Psoas muscle (tissue), 8 donors: Measurements from ENCODE around the gene CXCL13. TPM values are rescaled to one million over a fixed set of nuclear protein-coding genes. Genes with fewer than 3 reads are reported as not detected.
"Not testable (repeated sequence)": the region's sequence is repeated elsewhere in the genome, so short reads cannot be mapped to it uniquely, and the experiment has no call there.

Source experiments
- ATAC-seq, 4 donors: fragments of 200-7000 bp; cut with Tn5 transposase; one replicate each; pipeline ENCODE4 v1.9.1; 2020; ENCODE audit warnings: moderate library complexity in 3 of 4, mild to moderate bottlenecking in 2 of 4
- DNase-seq, 2 donors: peaks; one replicate each; pipeline ENCODE4 v3.0.0-alpha.2; 2020
- H3K27ac ChIP-seq: fragments of 200-600 bp; one replicate; pipeline ENCODE4 v1.8.0; 2022
- H3K27me3 ChIP-seq, 3 donors: fragments of 200-600 bp in 1 of 3; one replicate each; pipeline versions ENCODE4 v1.6.1 to v1.8.0; 2013 to 2022; ENCODE audit warnings: low read length in 2 of 3, mild to moderate bottlenecking in 2 of 3, moderate library complexity in 1 of 3; ENCODE audit not compliant: insufficient read depth in 3 of 3
- H3K36me3 ChIP-seq, 2 donors: fragments of 200-600 bp in 1 of 2; one replicate each; pipeline versions ENCODE4 v1.6.1 to v1.8.0; 2013 to 2022; ENCODE audit warnings: low read depth in 1 of 2, mild to moderate bottlenecking in 1 of 2, moderate library complexity in 1 of 2; ENCODE audit not compliant: insufficient read depth in 1 of 2
- H3K4me1 ChIP-seq: fragments of 200-600 bp; one replicate; pipeline ENCODE4 v1.8.0; 2022
- H3K4me3 ChIP-seq: fragments of 200-600 bp; one replicate; pipeline ENCODE4 v1.8.0; 2022; ENCODE audit warnings: mild to moderate bottlenecking
- H3K9me3 ChIP-seq: fragments of 200-600 bp; one replicate; pipeline ENCODE4 v1.8.0; 2022
- CTCF ChIP-seq: fragments of 200-600 bp; IDR thresholded peaks from one replicate; pipeline ENCODE4 v1.8.0; 2022; ENCODE audit warnings: antibody characterized with exemption
- WGBS, 3 donors: extraction: QIAGEN DNeasy Blood & Tissue Kit; methylation state at CpG; one replicate each; pipeline versions ENCODE4 v1.1.6 to v1.1.7; 2013; 5-methylcytosine and 5-hydroxymethylcytosine counted together
- intact Hi-C, 2 donors: fragments of 100-400 bp; cut with DNase I; formaldehyde crosslinking; loops; one replicate each; pipeline versions ENCODE4 v1.11.0 to v1.14.2; 2022
- polyA plus RNA-seq, 3 donors: library from polyadenylated mRNA; stranded (reverse); fragments of 200-250 nt; gene quantifications; one replicate each; pipeline ENCODE4 v1.2.3, GENCODE V29; 2013
- total RNA-seq, 4 donors: library from RNA; stranded (reverse); fragmentation: NEBNext Ultra II Directional in 2 of 4; extraction: Animal tissue kit (Norgen Biotek cat#: 25700) in 2 of 4; gene quantifications; one replicate each; pipeline versions ENCODE4 v1.2.1 to v1.2.4, GENCODE V29; 2021 to 2023
- donor health status: healthy with polysubstance abuse.
- donor health status: DM: no; HTN: no; CAD: no; lungs with moderate emphysema.
- donor health status: Bipolar disorder and iron deficiency.
- donor health status: healthy.
- donor health status: DM: yes; HTN: yes; CAD: no.
- donor health status: DM: no; HTN: no; CAD: no.
- donor health status: DM: no; HTN: no; CAD: no.
- donor health status: DM: yes; HTN: yes; CAD: no.

Gene CXCL13
- total and polyA plus RNA-seq, 7 donors: 0.09 to 0.53 (median 0.15) TPM; not detected in 3

- intact Hi-C loops: no loop called here
- H3K27me3 ChIP-seq: no peaks in the 10 kb centered on the region
- ATAC-seq (no peak), DNase-seq (no peak)
- no peaks in the 10 kb centered on the region for H3K36me3 ChIP-seq
- no peaks in the 10 kb centered on the region for H3K4me1 ChIP-seq
- no peaks in the 10 kb centered on the region for H3K9me3 ChIP-seq
- no peak overlapping the region for H3K27ac ChIP-seq
- no peak overlapping the region for H3K4me3 ChIP-seq
- no peak for TF ChIP-seq CTCF
Measured at GRCh38 chr4:77567549-77567948, 38.1 kb upstream of the CXCL13 start.

GRCh38 chr4:77570508-77571214 lies 35.0 kb upstream of the CXCL13 start:
- 92 to 94% (median 93%) methylated on average over 29 to 32 of the region's 32 CpGs for WGBS, 3 donors
- H3K36me3 ChIP-seq: not testable (repeated sequence)

GRCh38 chr4:77576351-77576750 lies 29.3 kb upstream of the CXCL13 start:
- H3K27me3 ChIP-seq: no peaks in the 10 kb centered on the region
- H3K4me3 ChIP-seq: no peak overlapping the region
- no peak overlapping the region for H3K27ac ChIP-seq
- H3K36me3 ChIP-seq: no peaks in the 10 kb centered on the region
- DNase-seq (no peak), ATAC-seq (no peak)
- H3K4me1 ChIP-seq: no peaks in the 10 kb centered on the region
- no peaks in the 10 kb centered on the region for H3K9me3 ChIP-seq
- intact Hi-C loops: no loop called here
- no peak for TF ChIP-seq CTCF

More at GRCh38 chr4:77570508-77571214, 35.0 kb upstream of the CXCL13 start:
- H3K27me3 ChIP-seq, intact Hi-C loops, H3K4me3 ChIP-seq, H3K27ac ChIP-seq, H3K4me1 ChIP-seq, ATAC-seq, DNase-seq, H3K9me3 ChIP-seq: not testable (repeated sequence)

DNA sequence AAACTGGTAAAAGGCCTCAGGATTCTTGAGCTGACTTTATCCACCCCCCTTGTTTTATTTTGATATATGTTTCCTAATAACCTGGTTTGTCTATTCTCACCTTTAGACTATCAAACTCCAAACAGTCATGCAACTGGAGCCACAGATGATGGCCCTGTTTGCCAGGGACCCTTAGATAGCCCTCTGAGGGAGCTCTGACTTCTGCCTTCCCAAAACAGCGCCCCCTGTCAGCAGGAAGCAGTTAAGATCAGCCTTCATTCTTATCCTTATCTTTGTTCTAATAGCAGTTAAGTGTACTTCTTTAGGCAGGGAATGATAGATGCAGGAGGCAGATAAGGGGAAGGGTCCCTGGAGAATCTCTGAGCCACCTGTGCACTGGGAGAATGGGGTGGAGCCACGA lies 27.5 kb upstream of the CXCL13 start:
- H3K27ac ChIP-seq: no peak overlapping the region
- 34 to 35% (median 35%) methylated on average over 2 of the region's 2 CpGs for WGBS, 3 donors
- H3K4me1 ChIP-seq: no peaks in the 10 kb centered on the region
- H3K27me3 ChIP-seq: no peaks in the 10 kb centered on the region
- no peaks in the 10 kb centered on the region for H3K9me3 ChIP-seq
- DNase-seq (no peak), ATAC-seq (no peak)
- intact Hi-C loops: no loop called here
- no peak overlapping the region for H3K4me3 ChIP-seq
- no peak for TF ChIP-seq CTCF
- no peaks in the 10 kb centered on the region for H3K36me3 ChIP-seq

- H3K4me1 ChIP-seq: no peaks in the 10 kb centered on the region
- H3K27me3 ChIP-seq: no peaks in the 10 kb centered on the region
- no peak for TF ChIP-seq CTCF
- intact Hi-C loops: no loop called here
- 65 to 74% (median 70%) methylated on average over 2 of the region's 2 CpGs for WGBS, 3 donors
- no peak overlapping the region for H3K27ac ChIP-seq
- H3K9me3 ChIP-seq: no peaks in the 10 kb centered on the region
- DNase-seq (no peak), ATAC-seq (no peak)
- no peak overlapping the region for H3K4me3 ChIP-seq
- no peaks in the 10 kb centered on the region for H3K36me3 ChIP-seq
Measured at GRCh38 chr4:77579406-77580076, 26.1 kb upstream of the CXCL13 start.
